Inferior parietal cortex (tissue), 1 donor: ENCODE data around the gene PTGER3.

Source experiments
- DNase-seq: peaks from one replicate; pipeline ENCODE4 v3.0.0-alpha.2; 2016; ENCODE audit errors: extremely low spot score

Gene PTGER3

DNA sequence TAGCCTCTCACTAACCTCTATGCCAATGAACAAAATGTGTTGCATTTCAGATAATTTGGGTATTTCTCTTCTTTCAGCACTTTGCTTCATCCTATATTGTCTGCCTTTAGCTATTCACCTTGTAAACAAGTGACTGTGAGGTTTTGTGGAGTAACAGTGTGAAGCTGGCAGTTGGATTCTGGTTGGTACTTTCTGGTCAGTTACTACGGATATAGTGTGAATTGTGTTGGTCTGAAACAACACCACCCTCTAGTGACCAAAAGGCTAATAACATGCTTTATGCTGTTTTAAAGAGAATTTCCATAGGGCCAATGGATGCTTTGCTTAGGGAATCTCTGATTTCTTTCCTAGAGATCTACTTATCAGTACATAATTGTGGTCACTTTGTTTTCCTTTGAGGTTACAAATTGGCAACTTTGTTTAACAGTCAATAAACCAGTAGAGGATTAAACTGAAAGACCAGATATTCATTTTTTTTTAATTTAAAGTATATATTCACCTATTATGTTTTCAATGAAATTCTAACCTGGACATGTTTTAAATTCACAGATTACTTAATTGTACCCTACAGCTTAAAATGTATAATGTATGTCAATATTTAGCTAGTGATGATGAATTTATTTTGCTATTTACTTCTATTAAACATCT is 2.5 kb upstream of the PTGER3 start:
- DNase-seq, result peak; percentile 87

- no peak for DNase-seq
These were observed 553 bp downstream of the PTGER3 start for GRCh38 chr1:71046891-71047634.

DNA sequence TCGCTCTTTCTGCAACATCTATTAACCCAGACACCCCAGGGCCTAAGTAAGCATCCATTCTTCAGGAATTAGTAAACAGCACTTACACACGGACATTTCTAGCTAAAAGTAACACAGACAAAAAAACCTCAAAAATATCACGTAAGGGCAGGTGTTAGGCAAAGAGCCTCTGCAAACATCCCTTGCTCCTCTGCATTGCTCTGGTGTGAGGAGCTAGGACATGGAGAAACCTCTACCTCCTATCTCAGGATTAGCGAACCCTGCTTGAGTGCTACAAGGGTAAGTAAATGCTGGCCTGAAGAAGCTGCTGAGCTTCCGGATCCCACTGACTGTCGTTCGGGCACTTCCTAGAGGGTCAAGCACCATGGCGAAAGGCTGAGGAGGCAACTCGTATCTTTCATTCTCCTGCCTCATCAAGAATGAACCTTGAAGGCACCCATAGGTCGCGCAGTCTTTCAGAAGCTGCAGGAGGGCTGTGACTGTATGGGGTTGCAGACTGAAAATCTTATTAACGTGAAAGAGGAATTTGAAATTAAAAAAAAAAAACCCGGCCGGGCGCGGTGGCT is 2.1 kb downstream of the PTGER3 start:
- DNase-seq, result no peak

- DNase-seq, result no peak
These were observed 2.8 kb downstream of the PTGER3 start for GRCh38 chr1:71044833-71045232.

- DNase-seq, result no peak
These were observed 4.6 kb downstream of the PTGER3 start for GRCh38 chr1:71043065-71043464.

DNA sequence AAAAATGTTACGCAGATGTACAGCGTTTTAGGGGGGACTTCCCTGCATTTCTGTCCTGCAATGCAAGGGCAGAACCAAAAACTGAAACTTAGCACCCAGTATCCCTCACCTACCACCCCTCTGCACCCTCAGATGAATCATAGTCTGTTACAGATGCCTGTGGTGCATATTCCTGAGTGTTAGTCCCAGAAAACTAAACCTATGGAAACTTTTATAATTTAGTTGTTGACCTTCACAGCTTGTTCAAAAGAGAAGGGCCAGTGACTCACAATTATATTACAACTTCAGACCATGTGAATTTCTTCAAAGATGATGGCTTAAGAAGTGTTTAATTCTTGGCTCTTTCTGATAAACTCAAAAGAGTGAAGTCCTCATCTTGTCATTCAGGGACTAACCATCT is 5.8 kb downstream of the PTGER3 start:
- no peak for DNase-seq

DNA sequence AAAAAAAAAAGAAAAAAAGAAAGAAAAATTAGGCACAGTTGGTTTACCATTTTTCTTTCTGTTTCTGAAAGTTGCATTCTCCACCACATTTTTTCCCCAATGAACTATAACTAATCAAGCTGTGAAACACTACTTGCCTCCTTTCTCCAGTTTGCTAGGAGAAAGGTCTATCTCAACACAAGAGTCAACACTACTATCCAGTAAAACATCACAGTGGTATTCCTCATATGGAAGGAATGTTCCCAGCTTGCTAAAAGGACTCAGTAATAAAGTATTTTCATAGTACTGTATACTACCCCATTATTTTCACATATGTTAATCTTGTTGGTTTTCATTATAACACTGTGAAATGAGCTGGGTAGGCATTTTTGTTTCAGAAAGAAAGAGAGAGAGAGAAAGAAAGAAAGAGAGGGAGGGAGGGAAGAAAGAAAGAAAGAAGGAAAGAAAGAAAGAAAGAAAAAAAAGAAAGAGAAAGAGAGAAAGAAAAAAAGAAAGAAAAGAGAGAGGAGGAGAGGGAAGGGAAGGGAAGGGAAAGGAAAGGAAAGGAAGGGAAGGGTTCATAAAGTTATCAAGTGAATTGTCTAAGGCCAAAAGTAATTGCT is 7.9 kb downstream of the PTGER3 start:
- DNase-seq, result no peak

DNA sequence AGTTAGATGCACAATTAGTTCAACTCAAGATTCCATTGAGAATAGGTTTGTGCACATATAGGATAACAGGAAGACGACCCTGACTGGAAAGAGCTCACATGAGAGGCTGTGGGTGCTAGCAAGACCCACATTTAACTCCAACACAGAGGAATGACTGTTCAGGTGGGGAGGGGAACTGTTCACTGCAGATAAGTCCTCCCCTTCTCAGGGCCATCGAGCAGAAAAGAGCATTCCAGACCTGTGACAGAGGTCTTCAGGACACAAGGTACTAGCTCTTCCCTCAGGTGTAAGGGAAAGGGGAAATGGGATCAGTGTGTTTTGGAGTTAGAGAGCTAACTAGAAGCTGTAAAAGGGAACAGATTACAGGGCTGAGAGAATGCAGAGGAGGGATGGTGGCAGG is 8.7 kb downstream of the PTGER3 start:
- DNase-seq, result no peak

DNA sequence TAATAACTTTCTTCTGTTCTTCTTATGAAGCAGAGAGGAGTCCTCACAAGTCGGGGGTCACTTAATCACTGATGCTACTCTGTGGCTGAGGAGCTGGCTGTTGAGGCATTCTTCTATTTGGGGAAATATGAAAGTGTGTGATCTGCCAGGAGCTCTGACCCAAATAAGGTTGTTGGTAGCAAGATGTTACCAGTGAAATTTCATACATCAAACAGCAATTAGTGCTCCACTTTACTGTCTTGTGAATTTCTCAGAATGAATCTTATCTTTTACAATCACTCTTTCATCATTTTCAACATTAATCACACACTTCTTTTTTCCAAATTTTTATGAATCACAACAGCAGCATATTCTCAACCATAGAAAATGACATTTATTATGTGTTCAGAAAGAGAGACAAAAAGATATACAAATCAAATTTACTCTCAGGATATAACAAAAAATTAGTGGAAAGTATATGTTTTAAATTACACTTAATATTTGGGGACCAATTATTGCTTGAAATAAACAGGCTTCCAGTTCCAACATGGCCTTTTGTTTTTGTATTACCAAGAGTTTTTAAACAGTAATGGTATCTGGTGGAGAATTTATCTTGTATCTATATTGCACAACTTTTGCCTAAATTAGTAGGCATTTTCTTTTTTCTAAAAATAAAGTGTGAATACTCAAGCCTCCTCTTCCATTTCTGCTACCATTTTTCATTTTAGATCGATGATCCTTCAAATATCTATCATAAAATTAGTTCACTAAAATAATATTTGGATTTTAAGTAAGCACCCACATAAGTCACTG is 9.6 kb downstream of the PTGER3 start:
- no peak for DNase-seq

- no peak for DNase-seq
These were observed 10.6 kb downstream of the PTGER3 start for GRCh38 chr1:71037066-71037465.

GRCh38 chr1:71033136-71033535 is 14.5 kb downstream of the PTGER3 start:
- no peak for DNase-seq

GRCh38 chr1:71031426-71031825 is 16.2 kb downstream of the PTGER3 start:
- DNase-seq, result no peak

DNA sequence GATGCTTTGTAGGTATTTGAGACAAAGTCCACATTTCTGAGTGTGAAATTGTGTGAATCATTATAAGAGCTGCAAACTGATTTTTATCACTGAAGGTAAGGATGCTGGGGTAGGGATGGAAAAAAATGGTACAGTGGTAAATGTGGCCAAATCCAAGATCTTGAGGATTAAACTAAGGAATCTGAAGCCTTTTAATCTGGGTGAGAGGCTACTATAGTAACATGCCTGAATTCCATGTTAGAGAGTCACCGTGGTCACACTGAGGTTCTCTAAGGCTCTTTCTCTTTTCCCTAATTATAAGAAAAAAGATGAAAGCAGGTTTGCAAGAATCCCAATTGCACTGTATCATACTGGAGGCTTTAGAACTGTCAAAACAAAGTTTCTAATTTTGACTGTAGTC is 17.6 kb downstream of the PTGER3 start:
- no peak for DNase-seq

DNA sequence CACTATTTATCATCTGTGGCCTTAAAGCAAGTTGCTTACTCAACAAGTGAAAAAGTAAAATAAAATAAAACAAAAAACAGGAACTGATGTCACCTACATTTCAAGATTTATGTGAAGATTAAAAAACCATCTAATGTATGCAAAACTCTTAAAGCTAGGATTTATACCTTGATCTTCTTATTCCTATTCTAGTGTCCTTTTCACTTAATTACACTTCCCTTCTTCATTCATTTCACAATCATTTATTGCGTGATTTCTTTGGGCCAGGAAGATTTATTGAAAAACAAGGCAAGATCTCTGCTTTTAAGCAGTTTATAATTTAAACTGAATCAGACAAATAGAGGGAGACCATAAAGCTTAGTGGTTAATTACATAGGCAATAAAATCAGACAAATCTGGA is 18.6 kb downstream of the PTGER3 start:
- no peak for DNase-seq

GRCh38 chr1:71027991-71028390 is 19.6 kb downstream of the PTGER3 start:
- no peak for DNase-seq

DNA sequence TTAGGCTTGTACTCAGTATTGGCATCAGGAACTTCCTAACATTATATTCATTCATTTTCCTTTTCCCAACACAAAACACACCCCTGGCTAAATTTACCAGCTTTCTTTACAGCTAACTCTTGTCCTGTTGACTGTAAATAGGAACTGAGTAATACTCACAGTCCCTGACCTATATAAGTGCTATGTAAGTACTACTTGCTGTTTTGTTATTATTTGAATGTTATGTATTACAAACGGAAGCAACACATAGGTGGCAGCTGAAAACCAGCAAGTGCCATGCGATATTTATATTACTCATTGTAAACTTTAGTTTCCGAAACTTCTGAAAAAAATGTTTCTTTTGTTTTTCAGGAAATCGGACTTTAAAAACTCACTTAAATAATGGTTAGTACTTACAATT is 21.5 kb downstream of the PTGER3 start:
- no peak for DNase-seq

GRCh38 chr1:71023515-71023914 is 24.1 kb downstream of the PTGER3 start:
- DNase-seq, result no peak

DNA sequence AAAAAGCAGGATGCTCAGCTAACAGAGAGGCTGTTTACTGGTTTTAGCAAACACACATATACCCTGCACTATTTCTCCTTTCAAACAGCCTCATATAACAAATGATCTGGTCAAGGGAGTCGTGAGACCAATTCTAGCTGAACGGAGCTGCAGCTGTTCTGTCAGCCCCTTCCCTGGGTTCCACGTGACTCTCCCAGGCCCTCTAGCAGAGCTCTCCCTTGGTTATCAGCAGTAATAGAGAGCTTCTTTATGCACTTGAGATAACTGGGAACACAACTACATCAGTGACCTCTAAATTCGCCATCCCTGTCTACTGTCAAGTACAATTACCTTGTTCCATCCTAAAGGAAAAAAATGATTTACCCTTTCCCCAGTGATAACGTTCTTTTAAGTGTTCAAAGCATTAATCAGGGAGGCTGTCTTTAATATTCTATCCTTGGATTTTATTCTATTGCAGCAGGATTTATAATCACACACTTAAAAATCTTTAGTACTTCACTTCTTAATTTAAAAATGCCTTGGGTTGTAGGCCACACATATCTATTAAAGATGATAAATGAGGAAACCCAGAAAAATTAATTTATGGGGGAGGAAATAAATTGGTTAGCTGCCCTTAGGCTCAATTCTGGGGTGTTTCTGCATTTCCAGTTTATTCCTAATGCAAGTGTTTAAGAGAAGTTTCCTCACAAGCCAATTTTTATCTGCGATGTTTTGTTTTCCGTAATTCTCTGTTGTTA is 28.2 kb downstream of the PTGER3 start:
- DNase-seq, result peak; percentile 40

DNA sequence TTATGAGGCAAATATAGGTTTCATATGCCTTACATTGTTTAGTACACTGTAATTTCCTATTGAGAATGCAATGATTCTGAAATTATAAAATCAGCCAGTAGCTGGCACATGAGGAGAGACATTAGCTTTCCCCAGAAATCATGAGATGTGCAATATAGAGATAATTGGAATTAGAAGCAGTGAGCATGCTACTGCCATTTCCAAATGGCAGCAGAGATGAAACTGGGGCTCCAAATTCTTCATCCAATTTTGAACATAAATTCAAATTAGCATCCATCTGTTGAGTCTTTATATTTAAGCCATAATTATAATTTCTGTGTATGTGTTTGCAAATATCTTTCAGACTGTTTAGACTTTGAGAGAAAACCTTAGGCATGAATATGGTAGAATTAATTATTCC is 28.8 kb downstream of the PTGER3 start:
- DNase-seq, result no peak

DNA sequence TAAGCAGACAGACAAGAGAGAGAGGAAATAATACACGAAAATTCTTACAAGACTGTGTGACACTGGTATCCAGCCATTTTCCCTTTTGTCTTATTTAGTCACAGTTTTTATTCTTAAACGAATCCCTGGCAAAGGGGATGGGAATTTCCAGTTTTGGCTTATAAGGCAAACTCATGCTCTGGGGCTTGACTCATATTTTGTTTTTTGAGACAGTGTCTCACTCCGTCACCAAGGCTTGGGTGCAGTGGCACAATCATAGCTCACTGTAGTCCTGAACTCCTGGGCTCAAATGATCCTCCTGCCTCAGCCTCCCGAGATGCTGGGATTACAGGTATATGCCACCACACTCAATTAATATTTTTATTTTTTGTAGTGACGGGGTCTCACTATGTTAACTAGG is 31.9 kb downstream of the PTGER3 start:
- DNase-seq, result no peak

- no peak for DNase-seq
These were observed 33.4 kb downstream of the PTGER3 start for GRCh38 chr1:71014178-71014579.
